Measurements from ENCODE around the gene FKBP1A.
A peak's percentile ranks its signal among the peaks of the same experiment; 100 is the strongest.

The FKBP1A gene

GRCh38 chr20:1392693-1393506 is at the start of gene FKBP1A (continued):
- TF ChIP-seq SP2 (tag by site-specific recombination; IDR thresholded peaks at IDR 0.05): peak; percentile 71
- peak; percentile 77 for TF ChIP-seq ZNF341 (tag by site-specific recombination; IDR thresholded peaks at IDR 0.05; ENCODE audit: low read depth)
- peak; percentile 94 for TF ChIP-seq ZBTB11 (tag by site-specific recombination; conservative IDR thresholded peaks at IDR 0.05; ENCODE audit: low read depth)
- TF ChIP-seq ZNF335 (tag by site-specific recombination; conservative IDR thresholded peaks at IDR 0.05): peak; percentile 81
- no peak for TF ChIP-seq ZNF645 (tag by site-specific recombination; IDR thresholded peaks at IDR 0.05)
- TF ChIP-seq ZNF621 (tag by site-specific recombination; IDR thresholded peaks at IDR 0.05): no peak
- TF ChIP-seq ZNF114 (tag by site-specific recombination; IDR thresholded peaks at IDR 0.05): no peak
- TF ChIP-seq ZSCAN30 (tag by site-specific recombination; IDR thresholded peaks at IDR 0.05): 0 out of 2 replicates have a peak, but pooled peaks have one; percentile 24
- TF ChIP-seq ZNF148 (tag by site-specific recombination; IDR thresholded peaks at IDR 0.05; ENCODE audit: borderline replicate concordance): no peak
- TF ChIP-seq ZBTB26 (tag by site-specific recombination; optimal IDR thresholded peaks at IDR 0.05): peak; percentile 92
- TF ChIP-seq GLIS1 (tag by site-specific recombination; IDR thresholded peaks at IDR 0.05): peak; percentile 66; the same call in 1 of the 2 replicates
- TF ChIP-seq ZNF398 (tag by site-specific recombination; IDR thresholded peaks at IDR 0.05): no peak
- no peak for TF ChIP-seq PATZ1 (tag by site-specific recombination; IDR thresholded peaks at IDR 0.05)
- peak; percentile 33; the same call in 1 of the 2 replicates for TF ChIP-seq ZBTB8A (tag by site-specific recombination; IDR thresholded peaks at IDR 0.05)
- TF ChIP-seq EGR2 (tag by site-specific recombination; IDR thresholded peaks at IDR 0.05; ENCODE audit: low read depth): 0 out of 2 replicates have a peak, but pooled peaks have one; percentile 15
- no peak for TF ChIP-seq ZNF433 (tag by site-specific recombination; IDR thresholded peaks at IDR 0.05; ENCODE audit: low read depth)
- TF ChIP-seq KLF8 (tag by site-specific recombination; IDR thresholded peaks at IDR 0.05): 0 out of 2 replicates have a peak, but pooled peaks have one; percentile 36
- TF ChIP-seq ZNF704 (tag by site-specific recombination; IDR thresholded peaks at IDR 0.05): peak; percentile 93
- TF ChIP-seq ZNF157 (tag by site-specific recombination; IDR thresholded peaks at IDR 0.05): no peak
- TF ChIP-seq ZNF580 (tag by site-specific recombination; IDR thresholded peaks at IDR 0.05): no peak
- no peak for TF ChIP-seq ZNF138 (tag by site-specific recombination; IDR thresholded peaks at IDR 0.05; ENCODE audit: borderline replicate concordance)
- TF ChIP-seq SCRT2 (tag by site-specific recombination; IDR thresholded peaks at IDR 0.05): peak; percentile 50; the same call in 1 of the 2 replicates
- no peak for TF ChIP-seq ZNF707 (tag by site-specific recombination; IDR thresholded peaks at IDR 0.05)
- TF ChIP-seq ZNF560 (tag by site-specific recombination; IDR thresholded peaks at IDR 0.05; ENCODE audit: borderline replicate concordance): no peak
- TF ChIP-seq ZSCAN16 (tag by site-specific recombination; IDR thresholded peaks at IDR 0.05): no peak
